ENCODE results near the gene WEE1.
"Not testable (repeated sequence)": the region's sequence is repeated elsewhere in the genome, so short reads cannot be mapped to it uniquely, and the experiment has no call there.

Gene WEE1

GRCh38 chr11:9622353-9622752 is 48.9 kb downstream of the WEE1 start:
- not testable (repeated sequence) for DNase-seq (ENCODE audit: low spot score)

GRCh38 chr11:9623053-9623452 is 49.6 kb downstream of the WEE1 start:
- not testable (repeated sequence) for DNase-seq (ENCODE audit: low spot score)

GRCh38 chr11:9624448-9624847 is 51.0 kb downstream of the WEE1 start:
- DNase-seq (ENCODE audit: low spot score): no peak

- no peak for DNase-seq (ENCODE audit: low spot score)
These were observed 51.7 kb downstream of the WEE1 start for GRCh38 chr11:9625162-9625561.

- no peak for DNase-seq (ENCODE audit: low spot score)
These were observed 52.3 kb downstream of the WEE1 start for GRCh38 chr11:9625728-9626127.

- DNase-seq (ENCODE audit: low spot score): no peak
These were observed 53.3 kb downstream of the WEE1 start for GRCh38 chr11:9626496-9627394.

GRCh38 chr11:9629064-9629463 is 55.6 kb downstream of the WEE1 start:
- no peak for DNase-seq (ENCODE audit: low spot score)

- no peak for DNase-seq (ENCODE audit: low spot score)
These were observed 60.2 kb downstream of the WEE1 start for GRCh38 chr11:9633679-9634078.

GRCh38 chr11:9636691-9637090 is 63.2 kb downstream of the WEE1 start:
- no peak for DNase-seq (ENCODE audit: low spot score)

GRCh38 chr11:9639099-9639498 is 65.6 kb downstream of the WEE1 start:
- DNase-seq (ENCODE audit: low spot score): no peak

Data from AG08395 (cell line).